Aortic smooth muscle cell (primary cell): ENCODE measurements around the gene GSTA4. TPM values are rescaled to one million over a fixed set of nuclear protein-coding genes. Genes with fewer than 3 reads are reported as not detected.

Source experiments
- total RNA-seq: library from RNA; depleted of rRNA; stranded (reverse); fragments of >200 nt; gene quantifications from 2 replicates; pipeline ENCODE4 v1.2.3, GENCODE V29; 2014

Gene GSTA4
- 32.6 and 62.7 TPM in 2 replicates for total RNA-seq

DNA sequence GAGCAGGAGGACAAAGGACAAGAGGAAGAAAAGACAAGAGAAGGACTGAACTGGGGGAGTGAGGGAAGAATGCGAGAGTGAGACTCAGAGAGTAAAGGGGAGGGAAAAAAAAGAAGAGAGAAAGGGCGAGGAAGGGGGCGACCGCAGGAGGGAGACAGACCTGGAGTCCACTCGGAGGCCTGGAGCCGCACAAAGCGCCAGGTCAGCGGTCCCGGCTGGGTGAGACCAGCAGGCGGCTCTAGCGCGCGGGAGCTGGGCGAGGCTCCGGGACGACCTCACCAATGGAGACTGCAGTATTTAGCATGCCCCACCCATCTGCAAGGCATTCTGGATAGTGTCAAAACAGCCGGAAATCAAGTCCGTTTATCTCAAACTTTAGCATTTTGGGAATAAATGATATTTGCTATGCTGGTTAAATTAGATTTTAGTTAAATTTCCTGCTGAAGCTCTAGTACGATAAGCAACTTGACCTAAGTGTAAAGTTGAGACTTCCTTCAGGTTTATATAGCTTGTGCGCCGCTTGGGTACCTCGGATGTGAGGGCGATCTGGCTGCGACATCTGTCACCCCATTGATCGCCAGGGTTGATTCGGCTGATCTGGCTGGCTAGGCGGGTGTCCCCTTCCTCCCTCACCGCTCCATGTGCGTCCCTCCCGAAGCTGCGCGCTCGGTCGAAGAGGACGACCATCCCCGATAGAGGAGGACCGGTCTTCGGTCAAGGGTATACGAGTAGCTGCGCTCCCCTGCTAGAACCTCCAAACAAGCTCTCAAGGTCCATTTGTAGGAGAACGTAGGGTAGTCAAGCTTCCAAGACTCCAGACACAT lies at the start of gene GSTA4:
GSTA4 (minus strand) TSS at position 196 of the 824 bp plus-strand sequence. CDS start 1,041 bp downstream, outside the sequence.

Other genes with a start within 250 kb of the GSTA4 start
- gene GSTA2, start 231.8 kb downstream of the GSTA4 start, total RNA-seq: not detected in 2 replicates
- gene GSTA1, start 191.5 kb downstream of the GSTA4 start, total RNA-seq: not detected in 2 replicates
- not detected in 2 replicates for gene GSTA5, start 154.5 kb downstream of the GSTA4 start, total RNA-seq
- 0.19 TPM in 1 of 2 replicates, not detected in the other for gene GSTA3, start 85.6 kb downstream of the GSTA4 start, total RNA-seq
- 6.3 and 18.9 TPM in 2 replicates for gene CILK1, start 66.5 kb upstream of the GSTA4 start, total RNA-seq
- 41.9 and 51.5 TPM in 2 replicates for gene FBXO9, start 70.1 kb upstream of the GSTA4 start, total RNA-seq
- not detected in 2 replicates for gene GCM1, start 153.6 kb upstream of the GSTA4 start, total RNA-seq